HCT116 (cell line): Measurements from ENCODE around the gene HEPACAM. TPM values are rescaled to one million over a fixed set of nuclear protein-coding genes. Genes with fewer than 3 reads are reported as not detected.

Source experiments
- ATAC-seq: fragments of 200-7000 bp; cut with Tn5 transposase; 2 replicates; pipeline ENCODE4 v1.9.1; 2020; ENCODE audit warnings: mild to moderate bottlenecking, moderate library complexity
- BruUV-seq: library from RNA; stranded (reverse); fragments of 400-500 nt; replicated peaks from 2 replicates; lab custom pipeline; 2021; lab: Mats Ljungman, UMichigan
- CTCF ChIA-PET: fragments of 300-600 bp; sonication (Branson Sonifier 250); formaldehyde crosslinking; loops from one replicate; lab custom pipeline; 2021; ENCODE audit warnings: antibody characterized with exemption; lab: Charles Lee
- POLR2A ChIA-PET: fragments of 300-600, 350-600 bp; sonication (Branson Sonifier 250); formaldehyde crosslinking; loops from one replicate; lab custom pipeline; 2021; ENCODE audit warnings: antibody characterized with exemption; lab: Charles Lee
- RAD21 ChIA-PET, 2 experiments: fragments of 300-600 bp; sonication (Branson Sonifier 250); formaldehyde crosslinking; loops; one replicate each; lab custom pipeline; 2023; ENCODE audit warnings: low total read pairs in 2 of 2; ENCODE audit not compliant: uncharacterized antibody in 2 of 2, unreplicated experiment in 2 of 2, low non-redundant PET in 1 of 2; lab: Charles Lee
- DNase-seq: peaks from one replicate; pipeline ENCODE4 v3.0.0-alpha.2; 2010; ENCODE audit warnings: low read depth, low spot score
- H2AFZ ChIP-seq: fragments of 200-600 bp; shearing (Covaris generic), sonication (generic); 2 replicates; pipeline ENCODE4 v1.6.1; 2017; ENCODE audit warnings: low read depth, mixed run types, mixed read lengths, antibody characterized with exemption, low read length; ENCODE audit not compliant: poor library complexity, severe bottlenecking
- H3K27ac ChIP-seq: 2 replicates; pipeline ENCODE4 v1.5.1; 2012; ENCODE audit warnings: low read depth, low read length
- H3K27me3 ChIP-seq: fragments of 200-600 bp; sonication (generic); 2 replicates; pipeline ENCODE4 v1.6.1; 2016; ENCODE audit warnings: mixed run types, low read length, mixed read lengths; ENCODE audit not compliant: insufficient read depth
- H3K36me3 ChIP-seq, 2 experiments: fragments of 200-500 bp in 1 of 2; fragments of 200-600 bp in 1 of 2; sonication (Bioruptor generic) in 1 of 2; sonication (generic) in 1 of 2; 2 replicates each; pipeline versions ENCODE4 v1.5.1 to v1.6.1; 2014 to 2016; ENCODE audit warnings: low read length in 2 of 2, inconsistent platforms in 1 of 2, mixed read lengths in 1 of 2, mixed run types in 1 of 2; ENCODE audit not compliant: insufficient read depth in 2 of 2, control insufficient read depth in 1 of 2
- H3K4me1 ChIP-seq, 2 experiments: fragments of 200-600 bp in 1 of 2; sonication (generic) in 1 of 2; 2 replicates each; pipeline versions ENCODE4 v1.5.1 to v1.6.1; 2012 to 2017; ENCODE audit warnings: low read length in 2 of 2, inconsistent platforms in 1 of 2, mild to moderate bottlenecking in 1 of 2, mixed read lengths in 1 of 2, mixed run types in 1 of 2, moderate library complexity in 1 of 2; ENCODE audit not compliant: insufficient read depth in 2 of 2, control insufficient read depth in 1 of 2
- H3K4me2 ChIP-seq: fragments of 200-600 bp; sonication (generic); 2 replicates; pipeline ENCODE4 v1.6.1; 2017; ENCODE audit warnings: mixed run types, low read length, mixed read lengths
- H3K4me3 ChIP-seq, 2 experiments: fragments of 200-600 bp in 1 of 2; sonication (generic) in 1 of 2; replicated peaks in 1 of 2; 2 replicates each; pipeline ENCODE4 v1.5.1; 2011 to 2016; ENCODE audit warnings: low read length in 2 of 2, control low read depth in 1 of 2, low read depth in 1 of 2, mild to moderate bottlenecking in 1 of 2, mixed read lengths in 1 of 2, mixed run types in 1 of 2
- H3K79me2 ChIP-seq: fragments of 200-600 bp; sonication (generic); 2 replicates; pipeline ENCODE4 v1.6.1; 2017; ENCODE audit warnings: mild to moderate bottlenecking, mixed run types, low read length, moderate library complexity, mixed read lengths; ENCODE audit not compliant: insufficient read depth
- H3K9ac ChIP-seq: fragments of 200-600 bp; sonication (generic); 2 replicates; pipeline ENCODE4 v1.6.1; 2016; ENCODE audit warnings: low read length, mixed read lengths
- H3K9me2 ChIP-seq: fragments of 200-600 bp; sonication (generic), shearing (Covaris generic); 2 replicates; pipeline ENCODE4 v1.6.1; 2017; ENCODE audit warnings: mixed run types, mild to moderate bottlenecking, moderate library complexity; ENCODE audit not compliant: insufficient read depth
- H3K9me3 ChIP-seq, 2 experiments: fragments of 200-500 bp in 1 of 2; fragments of 200-600 bp in 1 of 2; sonication (Bioruptor generic) in 1 of 2; sonication (generic) in 1 of 2; 2 replicates each; pipeline ENCODE4 v1.6.1; 2014 to 2017; ENCODE audit warnings: low read length in 2 of 2, mixed read lengths in 2 of 2, inconsistent platforms in 1 of 2, low read depth in 1 of 2, mild to moderate bottlenecking in 1 of 2, mixed run types in 1 of 2, moderate library complexity in 1 of 2; ENCODE audit not compliant: control insufficient read depth in 1 of 2, insufficient read depth in 1 of 2
- H4K20me1 ChIP-seq: fragments of 200-600 bp; sonication (generic), shearing (Covaris generic); 2 replicates; pipeline ENCODE4 v1.6.1; 2017; ENCODE audit warnings: mixed run types, mild to moderate bottlenecking, moderate library complexity; ENCODE audit not compliant: insufficient read depth
- ATF3 ChIP-seq: IDR thresholded peaks from 2 replicates; pipeline ENCODE4 v1.6.1; 2012
- CBX3 ChIP-seq: IDR thresholded peaks from 2 replicates; pipeline ENCODE4 v1.6.1; 2012; ENCODE audit warnings: low read depth
- ELF1 ChIP-seq: IDR thresholded peaks from 2 replicates; pipeline ENCODE4 v1.6.1; 2012; ENCODE audit warnings: low read depth, borderline replicate concordance
- JUND ChIP-seq: IDR thresholded peaks from 2 replicates; pipeline ENCODE4 v1.6.1; 2012
- POLR2A ChIP-seq: IDR thresholded peaks from 2 replicates; pipeline ENCODE4 v1.7.0; 2011; ENCODE audit warnings: borderline replicate concordance; ENCODE audit not compliant: insufficient read depth, insufficient read length; ENCODE audit errors: extremely low read depth
- POLR2AphosphoS5 ChIP-seq: IDR thresholded peaks from 2 replicates; pipeline ENCODE4 v1.6.1; 2011; ENCODE audit warnings: mild to moderate bottlenecking, low read depth, low read length, moderate library complexity
- SIN3A ChIP-seq: IDR thresholded peaks from 2 replicates; pipeline ENCODE4 v1.6.1; 2012; ENCODE audit warnings: low read depth
- SP1 ChIP-seq: IDR thresholded peaks from 2 replicates; pipeline ENCODE4 v1.6.1; 2012; ENCODE audit warnings: low read depth
- SRF ChIP-seq: IDR thresholded peaks from 2 replicates; pipeline ENCODE4 v1.6.1; 2012; ENCODE audit warnings: low read depth
- YY1 ChIP-seq: IDR thresholded peaks from 2 replicates; pipeline ENCODE4 v1.6.1; 2011; ENCODE audit warnings: low read length, low read depth, moderate library complexity, mild to moderate bottlenecking; ENCODE audit not compliant: insufficient replicate concordance; ENCODE audit errors: extremely low read depth
- ZBTB33 ChIP-seq: IDR thresholded peaks from 2 replicates; pipeline ENCODE4 v1.6.1; 2011; ENCODE audit warnings: mild to moderate bottlenecking, low read length, moderate library complexity; ENCODE audit not compliant: insufficient replicate concordance; ENCODE audit errors: extremely low read depth
- ZFX ChIP-seq: fragments of 450-650 bp; IDR thresholded peaks from 2 replicates; pipeline ENCODE4 v1.6.1; 2017
- intact Hi-C: fragments of 100-400 bp; cut with micrococcal nuclease; formaldehyde crosslinking; loops from 2 replicates; pipeline ENCODE4 v1.10.0; 2022
- total RNA-seq: library from RNA; stranded (reverse); gene quantifications from one replicate; pipeline ENCODE4 v1.2.1, GENCODE V29; 2021; ENCODE audit not compliant: unreplicated experiment

The HEPACAM gene
- total RNA-seq, 1 experiment from 2014 or later: not detected

- BruUV-seq: no TSS peak
- Histone ChIP-seq H3K36me3 (no peaks in the 10 kb centered on the region), H3K79me2 (no peaks in the 10 kb centered on the region), H4K20me1 (no peaks in the 10 kb centered on the region), H3K9me2 (no peaks in the 10 kb centered on the region), H3K4me3 (no peak overlapping the region), H3K9ac (no peak overlapping the region), H3K4me1 (peaks cover 0 to 6% of the 10 kb centered on the region in 2 experiments; a peak in 1 of 4 replicates), H3K9me3 (no peaks in the 10 kb centered on the region), H3K27me3 (no peaks in the 10 kb centered on the region), H3K27ac (no peak overlapping the region), H2AFZ (no peak overlapping the region), H3K4me2 (no peak overlapping the region)
- RAD21 ChIA-PET: no interaction called here
- CTCF ChIA-PET: no interaction called here
- TF ChIP-seq ZFX: no peak
- no peak for TF ChIP-seq SRF
- no peak for TF ChIP-seq ATF3
- no peak for TF ChIP-seq POLR2AphosphoS5
- no peak for TF ChIP-seq ELF1
- TF ChIP-seq POLR2A: no peak
- intact Hi-C loops: no loop called here
- DNase-seq (no peak), ATAC-seq (no peak)
- POLR2A ChIA-PET: no interaction called here
Measured at GRCh38 chr11:124945826-124946225, 10.0 kb upstream of the HEPACAM start.

GRCh38 chr11:124944565-124944964 lies 8.7 kb upstream of the HEPACAM start:
- no peak overlapping the region for H3K4me2 ChIP-seq
- no peaks in the 10 kb centered on the region for H3K36me3 ChIP-seq
- no peaks in the 10 kb centered on the region for H3K9me3 ChIP-seq
- POLR2A ChIA-PET: interaction anchor here (1.3 kb wide), 1 partner anchor 9 kb away, joined by 4 read pairs; the partner anchor contains the start of gene CCDC15
- RAD21 ChIA-PET: no interaction called here
- H3K9me2 ChIP-seq: no peaks in the 10 kb centered on the region
- H3K27ac ChIP-seq: no peak overlapping the region
- H2AFZ ChIP-seq: no peak overlapping the region
- CTCF ChIA-PET: interaction anchor here (1.4 kb wide), 1 partner anchor 68 kb away, joined by 3 read pairs; no protein-coding TSS in a partner anchor
- TF ChIP-seq SIN3A (no peak), ZFX (no peak), SP1 (no peak), JUND (no peak), POLR2AphosphoS5 (no peak), CBX3 (no peak), ZBTB33 (no peak), YY1 (no peak)
- no TSS peak for BruUV-seq
- H3K9ac ChIP-seq: no peak overlapping the region
- ATAC-seq (no peak), DNase-seq (no peak)
- H3K79me2 ChIP-seq: no peaks in the 10 kb centered on the region
- peaks cover 0 to 6% of the 10 kb centered on the region in 2 experiments; a peak in 1 of 4 replicates for H3K4me1 ChIP-seq
- no peaks in the 10 kb centered on the region for H4K20me1 ChIP-seq
- intact Hi-C loops: no loop called here
- H3K27me3 ChIP-seq: no peaks in the 10 kb centered on the region
- no peak overlapping the region for H3K4me3 ChIP-seq
